Karpas-422 (cell line): Measurements from ENCODE around the gene STRN3. TPM values are rescaled to one million over a fixed set of nuclear protein-coding genes. Genes with fewer than 3 reads are reported as not detected.
"Not testable (repeated sequence)": the region's sequence is repeated elsewhere in the genome, so short reads cannot be mapped to it uniquely, and the experiment has no call there.

Experiments used
- DNase-seq: peaks from one replicate; pipeline ENCODE4 v3.0.0-alpha.2; 2015
- H2AFZ ChIP-seq: fragments of 200-600 bp; sonication (generic); 2 replicates; pipeline ENCODE4 v1.6.1; 2014; ENCODE audit warnings: antibody characterized with exemption, low read length, mixed read lengths
- H3K27ac ChIP-seq: fragments of 200-600 bp; sonication (generic); 2 replicates; pipeline ENCODE4 v1.5.1; 2014; ENCODE audit warnings: mild to moderate bottlenecking, low read length, moderate library complexity
- H3K27me3 ChIP-seq: fragments of 200-600 bp; sonication (generic); 2 replicates; pipeline ENCODE4 v1.6.1; 2014; ENCODE audit warnings: low read length, mixed read lengths
- H3K36me3 ChIP-seq: fragments of 200-600 bp; sonication (generic); 2 replicates; pipeline ENCODE4 v1.6.1; 2014; ENCODE audit warnings: low read length, mixed read lengths; ENCODE audit not compliant: insufficient read depth
- H3K4me1 ChIP-seq: fragments of 200-600 bp; sonication (generic); 2 replicates; pipeline ENCODE4 v1.6.1; 2014; ENCODE audit warnings: mild to moderate bottlenecking, low read length, mixed read lengths
- H3K4me2 ChIP-seq: fragments of 200-600 bp; sonication (generic); 2 replicates; pipeline ENCODE4 v1.6.1; 2014; ENCODE audit warnings: low read length, low read depth, mild to moderate bottlenecking; ENCODE audit not compliant: poor library complexity, severe bottlenecking
- H3K4me3 ChIP-seq: fragments of 200-600 bp; sonication (generic); 2 replicates; pipeline ENCODE4 v1.5.1; 2014; ENCODE audit warnings: mild to moderate bottlenecking, antibody characterized with exemption, low read length, mixed read lengths
- H3K79me2 ChIP-seq: fragments of 200-600 bp; sonication (generic); 2 replicates; pipeline ENCODE4 v1.6.1; 2014; ENCODE audit warnings: mild to moderate bottlenecking, low read length, mixed read lengths
- H3K9ac ChIP-seq: fragments of 200-600 bp; sonication (generic); 2 replicates; pipeline ENCODE4 v1.6.0; 2014; ENCODE audit warnings: low read length
- H3K9me2 ChIP-seq: fragments of 200-600 bp; sonication (generic), shearing (Covaris generic); replicated peaks from 2 replicates; pipeline ENCODE4 v1.6.0; 2014; ENCODE audit warnings: mild to moderate bottlenecking, low read length, moderate library complexity; ENCODE audit not compliant: insufficient read depth
- H3K9me3 ChIP-seq: fragments of 300-700, 200-600 bp; sonication (generic); 2 replicates; pipeline ENCODE4 v1.6.1; 2014; ENCODE audit warnings: low read length, mixed read lengths
- H4K20me1 ChIP-seq: fragments of 200-600 bp; sonication (generic); 2 replicates; pipeline ENCODE4 v1.6.1; 2014; ENCODE audit warnings: mild to moderate bottlenecking, antibody characterized with exemption, low read length, low read depth; ENCODE audit not compliant: insufficient read depth
- total RNA-seq: library from RNA; depleted of rRNA; stranded (reverse); fragments of >200 nt; shearing (Covaris generic); gene quantifications from 2 replicates; pipeline ENCODE4 v1.2.3, GENCODE V29; 2014; ENCODE audit warnings: low replicate concordance

STRN3 gene
- total RNA-seq, 1 experiment from 2014 or later, result 59.0 TPM

DNA sequence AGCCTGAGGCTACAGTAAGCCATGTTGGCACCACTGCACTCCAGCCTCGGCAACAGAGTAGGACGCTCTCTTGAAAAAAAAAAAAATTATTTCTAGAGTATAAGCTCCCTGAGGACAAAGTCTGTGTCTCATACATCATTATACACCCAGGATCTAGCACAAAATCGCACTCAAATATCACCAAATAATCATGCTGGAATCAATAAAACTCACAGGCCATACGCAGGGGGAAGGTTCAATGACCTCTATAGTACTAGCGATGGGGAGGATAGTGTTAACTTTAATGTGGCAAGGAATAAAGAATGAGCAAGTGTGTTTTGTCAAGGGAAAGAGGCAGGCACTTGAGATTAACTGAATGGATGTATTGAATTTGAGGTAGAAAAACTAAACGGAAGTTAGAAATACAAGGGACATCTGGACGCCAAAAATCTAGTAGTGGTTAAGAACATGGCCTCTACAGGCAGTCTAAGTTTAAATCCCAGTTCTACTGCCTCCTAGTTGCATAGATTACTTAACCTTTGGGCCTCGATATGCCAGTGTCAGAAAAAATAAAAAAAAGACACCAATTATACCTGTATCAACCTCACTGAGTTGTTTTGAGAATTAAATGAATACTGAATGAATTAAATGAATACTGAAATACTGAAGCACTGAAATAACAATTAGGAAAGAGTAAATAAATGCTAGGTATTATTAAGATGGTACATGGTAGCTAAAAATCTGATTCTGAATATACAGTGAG, 5.2 kb downstream of the STRN3 start:
- no peak for DNase-seq
- peaks cover 17% of the 10 kb centered on the region for H4K20me1 ChIP-seq

DNA sequence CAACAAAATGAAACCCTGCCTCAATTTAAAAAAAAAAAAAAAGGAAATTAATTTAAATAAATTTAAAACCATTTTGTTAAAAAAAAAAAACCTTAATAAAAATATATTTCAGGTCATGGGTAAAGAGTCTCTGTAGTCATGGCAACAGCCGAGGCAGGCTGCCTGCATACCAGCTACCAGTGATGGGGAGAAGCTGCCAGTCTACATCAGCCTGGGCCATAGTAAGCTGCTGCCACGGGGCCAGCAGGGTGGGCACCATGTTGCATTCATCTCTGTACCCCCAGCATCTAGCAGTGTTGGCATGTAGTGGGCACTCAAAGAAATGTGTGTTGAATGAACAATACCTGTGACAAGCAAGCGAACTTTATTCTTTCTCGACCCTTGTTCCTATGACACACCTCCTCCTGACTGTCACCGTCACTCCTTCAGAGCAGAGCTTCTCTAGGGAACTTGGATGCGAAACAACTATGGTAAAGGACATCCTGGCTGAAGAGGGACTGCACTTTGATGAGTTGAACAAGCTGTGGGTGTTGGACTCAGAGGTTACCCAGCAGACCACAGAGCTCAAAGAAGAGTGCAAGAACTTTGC, 8.0 kb downstream of the STRN3 start:
- H3K9me3 ChIP-seq, result no peaks in the 10 kb centered on the region
- no peak overlapping the region for H2AFZ ChIP-seq
- H3K9me2 ChIP-seq, result no peaks in the 10 kb centered on the region
- DNase-seq, result no peak
- H3K9ac ChIP-seq, result no peak overlapping the region
- H3K4me2 ChIP-seq, result no peak overlapping the region
- no peak overlapping the region for H3K27ac ChIP-seq
- no peak overlapping the region for H3K4me3 ChIP-seq
- H4K20me1 ChIP-seq, result peaks cover 7% of the 10 kb centered on the region
- peaks cover 97% of the 10 kb centered on the region for H3K79me2 ChIP-seq
- H3K4me1 ChIP-seq, result peaks cover 3% of the 10 kb centered on the region
- no peaks in the 10 kb centered on the region for H3K27me3 ChIP-seq
- H3K36me3 ChIP-seq, result peaks cover 28% of the 10 kb centered on the region

More for the DNA sequence above, 5.2 kb downstream of the STRN3 start:
- peaks cover 31% of the 10 kb centered on the region for H3K36me3 ChIP-seq
- no peaks in the 10 kb centered on the region for H3K9me2 ChIP-seq
- no peak overlapping the region for H3K27ac ChIP-seq
- H3K9ac ChIP-seq, result no peak overlapping the region
- H3K27me3 ChIP-seq, result no peaks in the 10 kb centered on the region
- H3K9me3 ChIP-seq, result no peaks in the 10 kb centered on the region
- peaks cover 20% of the 10 kb centered on the region for H3K4me1 ChIP-seq
- H2AFZ ChIP-seq, result no peak overlapping the region
- H3K79me2 ChIP-seq, result peaks cover 97% of the 10 kb centered on the region
- no peak overlapping the region for H3K4me2 ChIP-seq
- no peak overlapping the region for H3K4me3 ChIP-seq

DNA sequence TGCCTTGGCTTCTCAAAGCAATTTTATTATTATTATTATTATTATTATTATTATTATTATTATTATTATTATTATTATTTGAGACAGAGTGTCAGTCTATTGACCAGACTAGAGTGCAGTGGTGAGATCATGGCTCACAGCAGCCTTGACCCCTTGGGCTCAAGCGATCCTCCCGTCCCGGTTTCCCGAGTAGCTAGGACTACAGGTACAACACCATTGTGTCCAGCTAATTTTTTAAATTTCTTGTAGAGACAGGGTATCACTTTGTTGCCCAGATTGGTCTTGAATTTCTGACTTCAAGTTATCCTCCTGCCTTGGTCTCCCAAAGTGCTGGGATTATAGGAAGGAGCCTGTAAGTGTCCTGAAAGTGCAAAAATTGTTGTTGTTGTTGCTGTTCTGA, 12.3 kb downstream of the STRN3 start:
- H4K20me1 ChIP-seq, result peaks cover 10% of the 10 kb centered on the region
- no peaks in the 10 kb centered on the region for H3K9me2 ChIP-seq
- H3K36me3 ChIP-seq, result peaks cover 11% of the 10 kb centered on the region; the same call in 1 of the 2 replicates
- H3K9ac ChIP-seq, result no peak overlapping the region
- no peak for DNase-seq
- H2AFZ ChIP-seq, result no peak overlapping the region
- no peak overlapping the region for H3K27ac ChIP-seq
- H3K79me2 ChIP-seq, result peaks cover 95% of the 10 kb centered on the region
- H3K4me1 ChIP-seq, result no peaks in the 10 kb centered on the region
- no peak overlapping the region for H3K4me3 ChIP-seq
- H3K27me3 ChIP-seq, result no peaks in the 10 kb centered on the region
- H3K4me2 ChIP-seq, result no peak overlapping the region
- no peaks in the 10 kb centered on the region for H3K9me3 ChIP-seq

DNA sequence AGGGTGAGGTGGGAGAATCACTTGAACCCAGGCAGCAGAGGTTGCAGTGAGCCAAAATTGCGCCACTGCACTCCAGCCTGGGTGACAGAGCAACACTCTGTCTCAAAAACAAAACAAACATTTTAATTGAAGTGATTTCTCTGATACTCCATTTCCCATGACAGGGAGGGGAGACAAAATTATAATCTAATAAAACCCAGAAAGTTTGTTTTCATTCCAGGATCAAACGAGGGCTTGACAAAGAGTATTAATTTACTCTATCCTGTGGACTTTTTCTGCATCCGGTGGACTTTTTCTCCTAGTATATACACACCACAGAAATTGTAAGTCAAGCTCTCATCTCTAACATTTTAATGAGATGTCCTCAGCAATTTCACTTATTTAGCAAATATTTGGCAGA, 15.2 kb downstream of the STRN3 start:
- Histone ChIP-seq H3K4me3 (no peak overlapping the region), H3K9ac (no peak overlapping the region), H3K9me3 (no peaks in the 10 kb centered on the region), H3K27ac (no peak overlapping the region), H3K27me3 (no peaks in the 10 kb centered on the region), H3K9me2 (no peaks in the 10 kb centered on the region), H3K79me2 (peaks cover 98% of the 10 kb centered on the region), H2AFZ (no peak overlapping the region), H4K20me1 (peaks cover 4% of the 10 kb centered on the region), H3K36me3 (peaks cover 13% of the 10 kb centered on the region), H3K4me1 (no peaks in the 10 kb centered on the region), H3K4me2 (no peak overlapping the region)
- DNase-seq, result no peak

DNA sequence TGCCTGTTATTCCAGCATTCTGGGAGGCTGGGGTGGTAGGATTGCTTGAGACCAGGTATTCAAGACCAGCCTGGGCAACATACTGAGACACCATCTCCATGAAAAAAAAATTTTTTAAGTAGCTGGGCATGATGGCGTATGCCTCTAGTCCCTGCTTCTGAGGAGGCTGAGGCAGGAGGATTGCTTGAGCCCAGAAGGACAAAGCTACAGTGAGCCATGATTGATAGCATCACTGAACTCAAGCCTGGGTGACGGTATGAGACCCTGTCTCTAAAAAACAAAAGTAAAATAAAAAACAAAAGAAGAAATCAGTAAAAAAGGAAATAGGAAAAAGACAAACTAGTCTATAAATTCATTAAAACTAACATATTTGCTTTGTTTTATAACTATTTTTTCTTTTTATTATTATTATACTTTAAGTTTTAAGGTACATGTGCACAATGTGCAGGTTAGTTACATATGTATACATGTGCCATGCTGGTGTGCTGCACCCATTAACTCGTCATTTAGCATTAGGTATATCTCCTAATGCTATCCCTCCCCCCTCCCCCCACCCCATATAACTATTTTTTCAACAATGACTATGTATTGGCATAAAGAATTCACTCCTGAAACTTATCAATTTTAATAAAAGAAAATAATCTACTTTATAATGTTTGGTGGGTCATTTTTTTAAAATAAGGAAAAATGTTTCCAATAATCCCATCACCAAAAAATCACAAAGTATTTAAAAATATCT, 16.2 kb downstream of the STRN3 start:
- Histone ChIP-seq H3K9me3 (no peaks in the 10 kb centered on the region), H3K79me2 (peaks cover 98% of the 10 kb centered on the region), H3K9me2 (no peaks in the 10 kb centered on the region), H4K20me1 (peaks cover 3% of the 10 kb centered on the region), H3K27me3 (no peaks in the 10 kb centered on the region), H2AFZ (no peak overlapping the region), H3K27ac (no peak overlapping the region), H3K4me3 (no peak overlapping the region), H3K9ac (no peak overlapping the region), H3K36me3 (peaks cover 20% of the 10 kb centered on the region), H3K4me2 (no peak overlapping the region), H3K4me1 (no peaks in the 10 kb centered on the region)
- no peak for DNase-seq

DNA sequence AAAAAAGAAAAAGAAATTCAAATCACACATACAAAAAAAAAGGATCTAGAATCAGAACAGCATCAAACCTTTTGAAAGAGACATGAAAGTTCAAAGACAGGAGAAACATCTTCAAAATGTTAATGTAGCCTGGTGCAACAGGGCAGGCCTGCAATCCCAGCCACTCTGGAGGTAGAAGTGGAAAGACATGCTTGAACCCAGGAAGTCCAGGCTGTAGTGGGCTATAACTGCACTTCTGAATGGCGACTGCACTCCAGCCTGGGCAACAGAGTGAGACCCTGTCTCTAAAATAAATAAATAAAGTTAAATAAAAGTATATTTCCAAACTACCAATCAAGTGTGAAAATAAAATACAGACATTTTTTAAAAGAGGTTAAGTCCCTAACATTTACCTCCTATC, 19.5 kb downstream of the STRN3 start:
- Histone ChIP-seq H3K4me2 (no peak overlapping the region), H3K9me3 (no peaks in the 10 kb centered on the region)

DNA sequence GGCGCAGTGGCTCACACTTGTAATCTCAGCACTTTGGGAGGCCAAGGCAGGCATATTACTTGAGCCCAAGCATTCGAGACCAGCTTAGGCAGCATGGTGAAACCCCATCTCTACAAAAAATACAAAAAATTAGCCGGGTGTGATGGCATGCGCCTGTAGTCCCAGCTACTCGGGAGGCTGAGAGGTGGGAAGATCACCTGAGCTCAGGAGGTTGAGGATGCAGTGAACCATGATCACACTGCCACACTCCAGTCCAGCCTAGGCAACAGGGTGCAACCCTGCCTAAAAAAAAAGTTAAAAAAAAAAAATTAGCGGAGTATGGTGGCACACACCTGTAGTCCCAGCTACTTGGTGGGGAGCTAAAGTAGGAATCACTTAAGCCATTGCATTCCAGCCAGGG, 22.2 kb downstream of the STRN3 start:
- not testable (repeated sequence) for H4K20me1 ChIP-seq, H3K4me2 ChIP-seq
- H3K79me2 ChIP-seq, result peaks cover 95% of the 10 kb centered on the region

More for the DNA sequence above, 19.5 kb downstream of the STRN3 start:
- no peaks in the 10 kb centered on the region for H3K4me1 ChIP-seq
- no peaks in the 10 kb centered on the region; the same call in 1 of the 2 replicates for H4K20me1 ChIP-seq
- H2AFZ ChIP-seq, result no peak overlapping the region
- H3K4me3 ChIP-seq, result no peak overlapping the region
- H3K27me3 ChIP-seq, result no peaks in the 10 kb centered on the region
- peaks cover 94% of the 10 kb centered on the region for H3K79me2 ChIP-seq
- H3K27ac ChIP-seq, result no peak overlapping the region
- DNase-seq, result no peak
- H3K9ac ChIP-seq, result no peak overlapping the region
- no peaks in the 10 kb centered on the region for H3K9me2 ChIP-seq
- H3K36me3 ChIP-seq, result peaks cover 26% of the 10 kb centered on the region

DNA sequence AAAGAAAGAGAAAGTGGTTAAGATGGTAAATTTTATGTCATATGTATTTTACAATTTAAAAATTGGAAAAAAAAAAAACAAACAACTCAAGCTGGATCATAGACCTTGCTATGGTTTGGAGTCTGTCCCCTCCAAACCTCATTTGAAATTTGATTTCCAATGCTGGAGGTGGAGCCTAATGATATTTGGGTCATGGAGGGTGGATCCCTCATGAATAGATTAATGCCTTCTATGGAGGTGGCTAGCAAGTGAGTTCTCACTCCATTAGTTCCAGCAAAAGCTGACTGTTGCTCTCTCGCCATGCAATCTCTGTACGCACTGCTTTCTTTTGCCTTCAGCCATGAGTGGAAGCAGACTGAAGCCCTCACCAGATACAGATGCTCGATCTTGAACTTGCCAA, 22.9 kb downstream of the STRN3 start:
- H3K4me1 ChIP-seq, result no peaks in the 10 kb centered on the region
- H3K9ac ChIP-seq, result no peak overlapping the region
- no peak overlapping the region for H3K4me2 ChIP-seq
- no peak for DNase-seq
- H3K27me3 ChIP-seq, result no peaks in the 10 kb centered on the region
- no peak overlapping the region for H3K27ac ChIP-seq
- H3K9me3 ChIP-seq, result peaks cover 18% of the 10 kb centered on the region
- H3K79me2 ChIP-seq, result peaks cover 96% of the 10 kb centered on the region
- no peak overlapping the region for H3K4me3 ChIP-seq
- H3K9me2 ChIP-seq, result no peaks in the 10 kb centered on the region
- no peaks in the 10 kb centered on the region for H4K20me1 ChIP-seq
- H2AFZ ChIP-seq, result no peak overlapping the region
- peaks cover 51% of the 10 kb centered on the region for H3K36me3 ChIP-seq

More for the DNA sequence above, 22.2 kb downstream of the STRN3 start:
- Histone ChIP-seq H3K9me3 (peaks cover 11% of the 10 kb centered on the region), H3K36me3 (peaks cover 43% of the 10 kb centered on the region)
- H3K9ac ChIP-seq, H3K27ac ChIP-seq, DNase-seq, H3K4me3 ChIP-seq, H2AFZ ChIP-seq, H3K9me2 ChIP-seq, H3K4me1 ChIP-seq, H3K27me3 ChIP-seq: not testable (repeated sequence)
